ENCODE measurements around the gene FAM114A2. TPM values are rescaled to one million over a fixed set of nuclear protein-coding genes. Genes with fewer than 3 reads are reported as not detected.

Gene FAM114A2
- total RNA-seq, 1 donor from 2014 or later, result 30.4 TPM

- Mint-ChIP-seq H3K4me1 (ENCODE audit: unreplicated experiment) (no peaks in the 10 kb centered on the region), H3K9me3 (no peaks in the 10 kb centered on the region), H3K27me3 (no peaks in the 10 kb centered on the region), H3K4me3 (no peak overlapping the region), H3K36me3 (peaks cover 11% of the 10 kb centered on the region), H3K27ac (no peak overlapping the region)
- TF ChIP-seq CTCF (conservative IDR thresholded peaks at IDR 0.05), result no peak
- DNase-seq (ENCODE audit: extremely low spot score, unreplicated experiment), result no peak
These were observed 28.1 kb downstream of the FAM114A2 start for GRCh38 chr5:154010660-154011059.

- Mint-ChIP-seq H3K27ac (no peak overlapping the region), H3K27me3 (no peaks in the 10 kb centered on the region), H3K36me3 (peaks cover 13% of the 10 kb centered on the region), H3K9me3 (no peaks in the 10 kb centered on the region), H3K4me3 (no peak overlapping the region), H3K4me1 (ENCODE audit: unreplicated experiment) (no peaks in the 10 kb centered on the region)
- TF ChIP-seq CTCF (conservative IDR thresholded peaks at IDR 0.05), result no peak
- DNase-seq (ENCODE audit: extremely low spot score, unreplicated experiment), result no peak
These were observed 33.1 kb downstream of the FAM114A2 start for GRCh38 chr5:154005648-154006047.

- Mint-ChIP-seq H3K4me1 (ENCODE audit: unreplicated experiment) (no peaks in the 10 kb centered on the region), H3K4me3 (no peak overlapping the region), H3K27me3 (no peaks in the 10 kb centered on the region), H3K9me3 (no peaks in the 10 kb centered on the region), H3K36me3 (peaks cover 24% of the 10 kb centered on the region), H3K27ac (no peak overlapping the region)
- no peak for TF ChIP-seq CTCF (conservative IDR thresholded peaks at IDR 0.05)
- DNase-seq (ENCODE audit: extremely low spot score, unreplicated experiment), result no peak
These were observed 36.1 kb downstream of the FAM114A2 start for GRCh38 chr5:154002511-154003020.

DNA sequence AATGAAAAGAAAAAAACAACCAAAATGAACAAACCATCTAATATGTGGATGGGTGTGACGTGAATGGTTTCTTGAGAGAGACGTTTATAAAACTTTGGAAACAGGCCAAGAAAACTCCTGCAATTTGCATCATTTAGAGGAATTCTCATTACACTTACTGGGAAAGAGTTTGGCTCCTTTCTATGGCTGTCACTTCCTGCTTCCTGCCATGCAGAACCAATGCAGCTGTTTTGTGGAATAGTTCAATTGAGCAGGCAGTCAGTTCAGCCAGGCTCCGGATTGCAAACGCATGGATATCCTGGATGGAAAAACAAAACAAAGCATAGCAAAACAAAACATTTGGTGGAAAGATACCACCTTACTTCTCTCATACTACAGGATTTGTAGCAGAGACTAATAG, 36.6 kb downstream of the FAM114A2 start:
- H3K36me3 Mint-ChIP-seq, result peaks cover 28% of the 10 kb centered on the region
- H3K4me1 Mint-ChIP-seq (ENCODE audit: unreplicated experiment), result no peaks in the 10 kb centered on the region
- no peak for TF ChIP-seq CTCF (conservative IDR thresholded peaks at IDR 0.05)
- H3K4me3 Mint-ChIP-seq, result no peak overlapping the region
- H3K9me3 Mint-ChIP-seq, result no peaks in the 10 kb centered on the region
- no peak for DNase-seq (ENCODE audit: extremely low spot score, unreplicated experiment)
- no peak overlapping the region for H3K27ac Mint-ChIP-seq
- no peaks in the 10 kb centered on the region for H3K27me3 Mint-ChIP-seq

- no peak for TF ChIP-seq CTCF (conservative IDR thresholded peaks at IDR 0.05)
- DNase-seq (ENCODE audit: extremely low spot score, unreplicated experiment), result no peak
- no peak overlapping the region for H3K27ac Mint-ChIP-seq
- no peaks in the 10 kb centered on the region for H3K27me3 Mint-ChIP-seq
- peaks cover 33% of the 10 kb centered on the region for H3K36me3 Mint-ChIP-seq
- H3K4me3 Mint-ChIP-seq, result no peak overlapping the region
- H3K9me3 Mint-ChIP-seq, result no peaks in the 10 kb centered on the region
- no peaks in the 10 kb centered on the region for H3K4me1 Mint-ChIP-seq (ENCODE audit: unreplicated experiment)
These were observed 38.0 kb downstream of the FAM114A2 start for GRCh38 chr5:154000703-154001102.

DNA sequence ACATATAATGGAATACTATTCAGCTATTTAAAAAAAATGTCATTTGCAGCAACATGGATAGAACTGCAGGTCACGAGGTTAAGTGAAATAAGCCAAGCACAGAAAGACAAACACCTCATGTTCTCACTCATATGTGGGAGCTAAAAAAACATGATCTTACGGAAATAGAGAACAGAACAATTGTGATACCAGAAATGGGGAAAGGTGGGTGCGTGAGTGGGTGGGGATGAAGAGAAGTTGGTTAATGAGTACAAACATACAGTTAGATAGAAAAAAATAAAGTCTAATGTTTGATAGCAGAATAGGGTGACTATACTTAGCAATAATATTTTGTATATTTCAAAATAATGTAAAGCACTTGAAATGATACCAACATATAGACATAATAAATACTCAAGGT, 38.7 kb downstream of the FAM114A2 start:
- Mint-ChIP-seq H3K27ac (no peak overlapping the region), H3K9me3 (no peaks in the 10 kb centered on the region), H3K36me3 (peaks cover 33% of the 10 kb centered on the region), H3K27me3 (no peaks in the 10 kb centered on the region), H3K4me3 (no peak overlapping the region), H3K4me1 (ENCODE audit: unreplicated experiment) (no peaks in the 10 kb centered on the region)
- TF ChIP-seq CTCF (conservative IDR thresholded peaks at IDR 0.05), result no peak
- no peak for DNase-seq (ENCODE audit: extremely low spot score, unreplicated experiment)
